ENCODE results near the gene ARFGEF2.
A peak's percentile ranks its signal among the peaks of the same experiment; 100 is the strongest.

The ARFGEF2 gene

DNA sequence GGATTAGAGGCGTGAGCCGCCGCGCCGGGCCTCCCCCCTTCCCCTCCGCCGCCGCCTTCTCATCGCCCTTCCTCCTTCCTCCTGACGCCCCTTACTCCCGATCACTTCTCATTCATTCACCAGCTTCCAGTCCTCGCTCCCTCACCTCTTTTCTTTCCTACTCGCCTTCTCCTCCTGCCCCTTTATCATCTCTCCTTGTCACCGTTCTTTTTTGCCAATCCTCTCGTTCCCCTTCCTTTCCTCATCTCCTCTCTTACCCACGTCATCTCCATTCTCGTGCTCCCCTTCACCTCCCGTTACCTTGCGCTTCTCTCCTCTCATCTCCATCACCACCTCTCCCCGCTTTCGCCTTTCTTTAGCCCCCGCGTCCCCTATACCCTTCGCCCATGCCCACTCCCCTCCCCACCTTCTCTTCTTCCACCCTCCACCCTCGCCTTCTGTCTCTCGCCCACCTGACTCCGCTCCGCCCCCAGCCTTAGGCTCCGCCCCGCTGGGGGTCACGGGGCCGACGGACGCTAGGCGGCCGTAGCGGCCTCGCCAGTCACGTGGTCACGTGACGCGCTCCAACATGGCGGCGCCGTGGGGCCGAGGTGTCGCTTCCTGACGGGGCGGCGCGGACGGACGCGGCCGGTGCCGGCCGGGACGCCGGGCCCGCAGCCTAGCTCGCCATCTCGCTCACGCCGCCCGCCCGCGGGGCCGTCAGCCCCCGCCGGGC, at the start of gene ARFGEF2:
TSS of gene ARFGEF2 (plus strand) at position 544 of the 715 bp plus-strand sequence. CDS start 179 bp downstream, outside the sequence.
- peak within 1 kb of the TSS; percentile 90 for H3K4me3 ChIP-seq (ENCODE audit: low read depth, low read length)
- in situ Hi-C loops (cut with HindIII; ENCODE audit: low sequenced_read_pairs): no loop called here
- TF ChIP-seq, protein P1, sequence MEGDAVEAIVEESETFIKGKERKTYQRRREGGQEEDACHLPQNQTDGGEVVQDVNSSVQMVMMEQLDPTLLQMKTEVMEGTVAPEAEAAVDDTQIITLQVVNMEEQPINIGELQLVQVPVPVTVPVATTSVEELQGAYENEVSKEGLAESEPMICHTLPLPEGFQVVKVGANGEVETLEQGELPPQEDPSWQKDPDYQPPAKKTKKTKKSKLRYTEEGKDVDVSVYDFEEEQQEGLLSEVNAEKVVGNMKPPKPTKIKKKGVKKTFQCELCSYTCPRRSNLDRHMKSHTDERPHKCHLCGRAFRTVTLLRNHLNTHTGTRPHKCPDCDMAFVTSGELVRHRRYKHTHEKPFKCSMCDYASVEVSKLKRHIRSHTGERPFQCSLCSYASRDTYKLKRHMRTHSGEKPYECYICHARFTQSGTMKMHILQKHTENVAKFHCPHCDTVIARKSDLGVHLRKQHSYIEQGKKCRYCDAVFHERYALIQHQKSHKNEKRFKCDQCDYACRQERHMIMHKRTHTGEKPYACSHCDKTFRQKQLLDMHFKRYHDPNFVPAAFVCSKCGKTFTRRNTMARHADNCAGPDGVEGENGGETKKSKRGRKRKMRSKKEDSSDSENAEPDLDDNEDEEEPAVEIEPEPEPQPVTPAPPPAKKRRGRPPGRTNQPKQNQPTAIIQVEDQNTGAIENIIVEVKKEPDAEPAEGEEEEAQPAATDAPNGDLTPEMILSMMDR (IDR thresholded peaks at IDR 0.05; ENCODE audit: low read depth, low read length): no peak
- peak; percentile 91 for DNase-seq (ENCODE audit: low read depth, low spot score)

DNA sequence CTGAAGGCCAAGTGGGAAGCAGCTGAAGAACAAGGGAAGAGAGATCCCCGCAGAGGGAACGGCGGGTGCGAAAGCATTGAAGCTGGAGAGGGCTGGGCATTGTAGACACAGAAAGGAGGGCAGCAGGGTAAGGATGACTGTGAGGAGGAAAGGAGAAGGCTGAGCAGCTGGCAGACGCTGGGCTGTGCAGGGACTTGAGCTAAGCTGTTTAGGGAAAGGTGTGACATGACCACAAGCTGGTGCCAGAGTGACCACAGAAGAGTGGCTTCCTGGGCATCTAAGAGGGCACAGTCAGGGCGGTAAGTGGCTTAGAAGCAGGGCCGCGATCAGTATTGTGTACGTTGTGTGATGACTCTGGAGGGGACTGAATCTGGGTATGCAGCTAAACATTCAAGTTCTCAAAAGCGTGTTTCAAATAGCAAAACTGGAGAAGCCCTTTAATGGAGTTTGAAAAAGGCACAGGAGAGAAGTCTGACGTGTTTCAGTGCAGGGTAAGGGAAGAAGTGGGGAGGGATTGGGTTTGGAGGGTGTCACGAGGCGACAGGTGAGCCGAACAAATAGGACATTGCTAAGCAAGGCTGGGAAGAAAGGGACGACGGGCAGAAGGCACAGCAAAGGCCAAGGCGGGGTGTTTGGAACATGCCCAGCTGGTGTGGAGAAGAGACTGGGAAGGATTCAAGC, 46.1 kb upstream of the ARFGEF2 start:
- TF ChIP-seq, protein P1 (IDR thresholded peaks at IDR 0.05; ENCODE audit: low read depth, low read length): no peak
- no peak for DNase-seq (ENCODE audit: low read depth, low spot score)
- no peak overlapping the region for H3K4me3 ChIP-seq (ENCODE audit: low read depth, low read length)
- in situ Hi-C loops (cut with HindIII; ENCODE audit: low sequenced_read_pairs): no loop called here

DNA sequence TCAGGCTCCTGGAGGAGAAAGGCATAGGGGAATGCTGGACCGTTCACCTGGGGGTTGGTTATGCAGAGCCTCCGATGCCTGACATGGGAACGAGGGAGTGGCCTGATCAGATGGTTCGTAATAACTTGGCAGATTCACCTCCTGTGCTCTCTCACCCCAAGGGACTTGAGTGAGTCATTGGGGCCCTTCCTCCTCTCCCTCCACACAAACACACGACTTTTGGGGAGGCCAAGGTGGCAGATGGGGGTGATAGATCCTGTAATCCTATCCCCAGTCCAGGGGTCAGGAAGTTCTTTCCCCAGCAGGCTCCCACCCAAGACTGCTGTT, 45.6 kb upstream of the ARFGEF2 start:
- in situ Hi-C loops (cut with HindIII; ENCODE audit: low sequenced_read_pairs): no loop called here
- no peak for DNase-seq (ENCODE audit: low read depth, low spot score)
- H3K4me3 ChIP-seq (ENCODE audit: low read depth, low read length): no peak overlapping the region
- TF ChIP-seq, protein P1 (IDR thresholded peaks at IDR 0.05; ENCODE audit: low read depth, low read length): no peak

DNA sequence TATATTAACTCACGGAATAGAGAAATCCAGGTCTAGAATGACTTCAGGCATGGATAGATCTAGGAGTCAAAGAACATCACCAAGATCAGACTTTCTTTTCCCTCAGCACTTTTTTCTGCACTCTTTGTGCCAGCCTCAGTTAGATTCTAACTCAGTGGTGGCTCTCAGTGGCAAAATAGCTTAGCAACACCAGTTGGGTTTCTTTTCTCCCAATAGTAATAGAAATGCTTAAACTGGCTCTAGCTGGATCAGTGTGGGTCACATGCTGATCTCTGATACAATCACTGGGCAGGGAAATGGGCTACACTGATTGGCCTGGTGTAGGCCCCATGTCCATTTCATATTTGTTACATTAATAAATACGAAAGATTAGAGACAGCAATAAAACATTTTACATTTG, 44.2 kb upstream of the ARFGEF2 start:
- in situ Hi-C loops (cut with HindIII; ENCODE audit: low sequenced_read_pairs): no loop called here
- no peak overlapping the region for H3K4me3 ChIP-seq (ENCODE audit: low read depth, low read length)
- TF ChIP-seq, protein P1 (IDR thresholded peaks at IDR 0.05; ENCODE audit: low read depth, low read length): no peak
- DNase-seq (ENCODE audit: low read depth, low spot score): no peak

DNA sequence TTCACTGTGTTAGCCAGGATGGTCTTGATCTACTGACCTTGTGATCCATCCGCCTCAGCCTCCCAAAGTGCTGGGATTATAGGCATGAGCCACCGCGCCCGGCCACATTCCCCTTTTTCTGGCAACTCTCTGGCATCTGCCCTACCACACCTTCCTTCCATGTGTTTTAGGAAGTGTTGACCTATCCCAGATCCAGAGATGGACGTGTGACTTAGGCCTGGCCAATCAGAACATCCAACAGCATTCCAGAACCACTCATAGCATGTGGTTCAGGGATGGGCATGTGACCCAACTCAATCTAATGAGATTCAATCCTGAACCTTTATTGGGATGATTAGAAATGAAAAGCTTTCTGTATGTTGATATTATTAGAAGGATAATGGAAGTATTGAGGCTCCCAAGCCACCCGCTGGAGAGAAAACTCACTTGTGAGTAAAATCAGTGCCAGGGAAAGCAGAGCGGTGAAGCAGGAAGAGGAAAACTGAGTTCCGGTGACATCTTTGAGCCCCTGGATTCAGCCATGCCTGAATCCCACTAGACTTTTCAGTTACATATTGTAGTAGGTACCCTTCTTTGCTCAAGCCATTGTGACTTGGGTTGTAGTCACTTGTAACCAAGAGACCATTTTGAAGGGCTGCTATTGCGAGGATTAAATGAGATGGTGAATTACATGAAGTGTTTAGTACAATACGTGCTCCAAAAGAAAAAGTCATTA, 42.8 kb upstream of the ARFGEF2 start:
- DNase-seq (ENCODE audit: low read depth, low spot score): no peak
- TF ChIP-seq, protein P1 (IDR thresholded peaks at IDR 0.05; ENCODE audit: low read depth, low read length): no peak
- in situ Hi-C loops (cut with HindIII; ENCODE audit: low sequenced_read_pairs): no loop called here
- H3K4me3 ChIP-seq (ENCODE audit: low read depth, low read length): no peak overlapping the region

DNA sequence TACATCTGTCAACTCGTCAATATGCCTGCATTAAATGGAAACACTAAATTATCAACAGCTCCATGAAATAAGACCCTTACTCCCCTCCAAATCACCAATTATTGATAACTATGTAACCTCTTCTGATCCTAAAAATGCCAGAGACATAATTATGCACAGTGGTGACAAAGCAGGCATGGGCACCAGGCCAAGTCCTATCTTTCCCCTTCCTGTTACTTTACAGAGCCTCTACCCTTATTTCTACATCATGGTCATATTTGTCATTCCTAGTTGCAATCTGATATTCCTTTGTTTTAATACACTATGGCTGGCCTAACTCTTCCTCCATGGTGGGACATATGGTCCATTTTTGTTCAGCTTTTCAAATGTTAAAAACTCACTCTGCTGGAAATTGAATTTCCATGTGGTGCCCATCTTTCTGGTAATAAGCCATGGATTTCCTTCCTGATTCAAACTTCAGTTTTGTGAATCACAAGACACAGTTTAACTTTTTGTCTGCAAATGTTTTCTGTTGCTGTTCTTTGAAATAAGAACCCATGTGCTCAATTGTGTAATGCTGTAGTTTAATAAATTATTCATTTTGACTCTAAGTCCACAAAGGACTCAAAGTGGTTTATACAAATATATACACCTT, 41.8 kb upstream of the ARFGEF2 start:
- in situ Hi-C loops (cut with HindIII; ENCODE audit: low sequenced_read_pairs): no loop called here
- TF ChIP-seq, protein P1 (IDR thresholded peaks at IDR 0.05; ENCODE audit: low read depth, low read length): no peak
- H3K4me3 ChIP-seq (ENCODE audit: low read depth, low read length): no peak overlapping the region
- DNase-seq (ENCODE audit: low read depth, low spot score): no peak
